ENCODE measurements around the gene STAG2.
"Not testable (repeated sequence)": the region's sequence is repeated elsewhere in the genome, so short reads cannot be mapped to it uniquely, and the experiment has no call there.

The STAG2 gene

GRCh38 chrX:124084417-124084816, 122.9 kb downstream of the STAG2 start:
- not testable (repeated sequence) for DNase-seq

GRCh38 chrX:124085063-124085462, 123.6 kb downstream of the STAG2 start:
- no peak for DNase-seq

- DNase-seq, result no peak
These were observed 124.9 kb downstream of the STAG2 start for GRCh38 chrX:124086411-124086810.

- no peak for DNase-seq
These were observed 125.7 kb downstream of the STAG2 start for GRCh38 chrX:124087000-124087746.

GRCh38 chrX:124093222-124093621, 131.7 kb downstream of the STAG2 start:
- no peak for DNase-seq

- no peak for DNase-seq
These were observed 135.6 kb downstream of the STAG2 start for GRCh38 chrX:124097116-124097515.

- no peak for DNase-seq
These were observed 136.6 kb downstream of the STAG2 start for GRCh38 chrX:124098089-124098488.

- no peak for DNase-seq
These were observed 142.5 kb downstream of the STAG2 start for GRCh38 chrX:124103966-124104365.

- DNase-seq, result not testable (repeated sequence)
These were observed 143.0 kb downstream of the STAG2 start for GRCh38 chrX:124104512-124104911.

GRCh38 chrX:124113621-124114600, 152.4 kb downstream of the STAG2 start:
- no peak for DNase-seq

- DNase-seq, result no peak
These were observed 155.8 kb downstream of the STAG2 start for GRCh38 chrX:124117325-124117724.

GRCh38 chrX:124125471-124125870, 164.0 kb downstream of the STAG2 start:
- no peak for DNase-seq

GRCh38 chrX:124127496-124127895, 166.0 kb downstream of the STAG2 start:
- DNase-seq, result no peak

GRCh38 chrX:124132437-124132836, 170.9 kb downstream of the STAG2 start:
- not testable (repeated sequence) for DNase-seq

GRCh38 chrX:124145749-124146148, 184.2 kb downstream of the STAG2 start:
- DNase-seq, result no peak

GRCh38 chrX:124151195-124151594, 189.7 kb downstream of the STAG2 start:
- no peak for DNase-seq
